Measurements from ENCODE around the gene SCRT2. TPM values are rescaled to one million over a fixed set of nuclear protein-coding genes. Genes with fewer than 3 reads are reported as not detected.

Gene SCRT2
- polyA plus RNA-seq, 3 donors = not detected

GRCh38 chr20:645318-646106 lies 30.1 kb downstream of the SCRT2 start:
- H3K36me3 ChIP-seq (replicated peaks in 1 of 2; ENCODE audit: control insufficient read depth in 1 of 2, insufficient read depth in 2 of 2, low read length in 2 of 2) = peaks cover 34 to 37% of the 10 kb centered on the region in 2 donors
- H3K4me3 Mint-ChIP-seq = no peak overlapping the region
- no peak overlapping the region for H3K9ac ChIP-seq (ENCODE audit: insufficient read depth, low read length, poor library complexity, severe bottlenecking)
- peaks cover 58% of the 10 kb centered on the region for H4K20me1 ChIP-seq (ENCODE audit: insufficient read depth, low read length)
- intact Hi-C loops (cut with micrococcal nuclease) = loop anchor here in 1 of 2 donors (5.0 kb wide), 1 partner anchor 83 kb away; no protein-coding TSS in a partner anchor
- no peak overlapping the region for H3K4me3 ChIP-seq (replicated peaks in 1 of 3; ENCODE audit: low read depth in 2 of 3, low read length in 3 of 3)
- H3K27ac Mint-ChIP-seq = peak overlapping the region in 3 of 7 donors; percentile 45 to 71 (median 60)
- WGBS (ENCODE audit: insufficient coverage) = 6% methylated on average over 13 of the region's 20 CpGs
- H3K9me3 ChIP-seq (replicated peaks in 1 of 2; ENCODE audit: control insufficient read depth in 1 of 2, insufficient read depth in 1 of 2, low read length in 2 of 2) = peaks cover 4 to 9% of the 10 kb centered on the region in 2 donors
- peaks cover 15 to 27% (median 26%) of the 10 kb centered on the region in 3 donors for H3K27me3 Mint-ChIP-seq (ENCODE audit: low read depth in 3 of 3)
- H3K27ac ChIP-seq (ENCODE audit: low read depth in 1 of 2, low read length in 2 of 2) = no peak overlapping the region
- TF ChIP-seq CTCF (IDR thresholded peaks at IDR 0.05) = peak; percentile 99
- H3K79me2 ChIP-seq (ENCODE audit: insufficient read depth, low read length) = peaks cover 4% of the 10 kb centered on the region
- DNase-seq = peak; percentile 68 to 74 (median 72)
- no peak overlapping the region for H2AFZ ChIP-seq (ENCODE audit: insufficient read depth, low read depth, low read length, poor library complexity, severe bottlenecking)
- H3K4me1 Mint-ChIP-seq = peaks cover 15% of the 10 kb centered on the region
- peaks cover 7 to 8% of the 10 kb centered on the region in 2 donors for H3K4me1 ChIP-seq (ENCODE audit: control insufficient read depth in 1 of 2, insufficient read depth in 2 of 2, low read length in 2 of 2)
- peaks cover 38 to 42% of the 10 kb centered on the region in 2 donors for H3K36me3 Mint-ChIP-seq
- peaks cover 3 to 15% of the 10 kb centered on the region in 2 donors for H3K27me3 ChIP-seq (ENCODE audit: control insufficient read depth in 2 of 2, insufficient read depth in 2 of 2, low read length in 2 of 2)
- H3K4me2 ChIP-seq (replicated peaks; ENCODE audit: extremely low read depth, low read length, poor library complexity, severe bottlenecking) = no peak overlapping the region
- peaks cover 0 to 14% (median 6%) of the 10 kb centered on the region in 7 donors for H3K9me3 Mint-ChIP-seq

GRCh38 chr20:644692-645317 lies 30.8 kb downstream of the SCRT2 start:
- peaks cover 7 to 8% of the 10 kb centered on the region in 2 donors for H3K4me1 ChIP-seq (ENCODE audit: control insufficient read depth in 1 of 2, insufficient read depth in 2 of 2, low read length in 2 of 2)
- no peak overlapping the region for H3K4me2 ChIP-seq (replicated peaks; ENCODE audit: extremely low read depth, low read length, poor library complexity, severe bottlenecking)
- WGBS (ENCODE audit: insufficient coverage) = 86% methylated on average over 1 of the region's 11 CpGs
- Mint-ChIP-seq H3K27me3 (ENCODE audit: low read depth in 3 of 3) (peaks cover 16 to 30% (median 26%) of the 10 kb centered on the region in 3 donors), H3K4me1 (peaks cover 15% of the 10 kb centered on the region), H3K36me3 (peaks cover 31 to 35% of the 10 kb centered on the region in 2 donors), H3K9me3 (peaks cover 0 to 14% (median 6%) of the 10 kb centered on the region in 7 donors), H3K27ac (no peak overlapping the region), H3K4me3 (no peak overlapping the region)
- H2AFZ ChIP-seq (ENCODE audit: insufficient read depth, low read depth, low read length, poor library complexity, severe bottlenecking) = no peak overlapping the region
- peaks cover 51% of the 10 kb centered on the region for H4K20me1 ChIP-seq (ENCODE audit: insufficient read depth, low read length)
- no peak overlapping the region for H3K27ac ChIP-seq (ENCODE audit: low read depth in 1 of 2, low read length in 2 of 2)
- peaks cover 26 to 30% of the 10 kb centered on the region in 2 donors for H3K36me3 ChIP-seq (replicated peaks in 1 of 2; ENCODE audit: control insufficient read depth in 1 of 2, insufficient read depth in 2 of 2, low read length in 2 of 2)
- no peaks in the 10 kb centered on the region for H3K79me2 ChIP-seq (ENCODE audit: insufficient read depth, low read length)
- H3K9me3 ChIP-seq (replicated peaks in 1 of 2; ENCODE audit: control insufficient read depth in 1 of 2, insufficient read depth in 1 of 2, low read length in 2 of 2) = peaks cover 4 to 9% of the 10 kb centered on the region in 2 donors
- H3K4me3 ChIP-seq (replicated peaks in 1 of 3; ENCODE audit: low read depth in 2 of 3, low read length in 3 of 3) = no peak overlapping the region
- no peak for TF ChIP-seq CTCF (IDR thresholded peaks at IDR 0.05)
- DNase-seq = no peak
- H3K9ac ChIP-seq (ENCODE audit: insufficient read depth, low read length, poor library complexity, severe bottlenecking) = no peak overlapping the region
- peaks cover 3 to 15% of the 10 kb centered on the region in 2 donors for H3K27me3 ChIP-seq (ENCODE audit: control insufficient read depth in 2 of 2, insufficient read depth in 2 of 2, low read length in 2 of 2)
- intact Hi-C loops (cut with micrococcal nuclease) = loop anchor here (5.0 kb wide), 1 partner anchor 83 kb away; no protein-coding TSS in a partner anchor
